Neural progenitor cell (in vitro differentiated cells): ENCODE results near the gene AATK.

Source experiments
- CTCF ChIP-seq: fragments of 200-600 bp; sonication (generic); IDR thresholded peaks from 2 replicates; pipeline ENCODE4 v1.5.1; 2017; ENCODE audit warnings: antibody characterized with exemption, mild to moderate bottlenecking
- EZH2phosphoT487 ChIP-seq: fragments of 200-600 bp; sonication (generic); IDR thresholded peaks from 2 replicates; pipeline ENCODE4 v1.6.1; 2017; ENCODE audit warnings: antibody characterized with exemption

DNA sequence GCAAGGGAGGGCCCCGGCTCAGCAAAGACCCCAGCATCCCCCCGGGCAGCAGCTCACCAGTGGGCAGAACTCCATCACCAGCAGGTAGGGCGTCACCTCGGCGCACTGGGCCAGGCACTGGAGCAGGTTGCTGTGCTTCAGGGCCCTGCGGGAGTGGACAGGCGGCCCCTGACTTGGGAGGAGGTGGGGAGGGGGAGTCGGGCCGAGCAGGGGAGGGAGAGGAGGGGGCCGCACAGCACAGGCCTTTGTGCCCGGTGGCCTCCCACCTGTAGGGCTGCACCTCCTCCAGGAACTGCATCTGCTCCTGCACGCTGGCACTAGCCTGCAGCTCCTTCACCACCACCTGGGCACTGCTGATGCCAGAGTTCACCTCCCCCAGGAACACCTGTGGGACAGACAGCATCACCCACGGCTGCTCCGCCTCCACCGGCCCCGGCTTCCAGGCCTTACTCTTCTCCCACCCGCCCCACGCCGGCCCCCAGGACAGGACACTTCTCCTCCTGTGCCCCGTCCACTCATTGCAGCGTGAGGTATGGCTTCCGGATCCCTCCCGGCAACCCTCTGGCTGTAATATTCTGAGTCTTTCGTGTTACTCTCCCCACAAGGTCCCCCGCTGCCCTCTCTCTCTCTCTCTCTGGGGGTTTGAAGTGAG, 38.4 kb downstream of the AATK start:
- TF ChIP-seq CTCF (no peak), EZH2phosphoT487 (no peak)
